Hepatocyte (in vitro differentiated cells): Measurements from ENCODE around the gene TYRP1. TPM values are rescaled to one million over a fixed set of nuclear protein-coding genes. Genes with fewer than 3 reads are reported as not detected.

Source experiments
- DNase-seq: peaks from one replicate; pipeline ENCODE4 v3.0.0-alpha.2; 2016; ENCODE audit warnings: low spot score
- H2AFZ ChIP-seq: fragments of 200-600 bp; sonication (generic); 2 replicates; pipeline ENCODE4 v1.6.0; 2016; ENCODE audit warnings: antibody characterized with exemption, mild to moderate bottlenecking
- H3K27ac ChIP-seq: fragments of 200-600 bp; sonication (generic); 2 replicates; pipeline ENCODE4 v1.5.1; 2016; ENCODE audit warnings: mild to moderate bottlenecking
- H3K27me3 ChIP-seq: fragments of 200-600 bp; sonication (generic); 2 replicates; pipeline ENCODE4 v1.6.1; 2016
- H3K36me3 ChIP-seq: fragments of 200-600 bp; sonication (generic); replicated peaks from 2 replicates; pipeline ENCODE4 v1.5.1; 2016; ENCODE audit warnings: low read depth; ENCODE audit not compliant: insufficient read depth
- H3K4me1 ChIP-seq: fragments of 200-600 bp; sonication (generic); 2 replicates; pipeline ENCODE4 v1.5.1; 2016; ENCODE audit warnings: mild to moderate bottlenecking, moderate library complexity; ENCODE audit not compliant: insufficient read depth
- H3K4me2 ChIP-seq: fragments of 200-600 bp; sonication (generic); 2 replicates; pipeline ENCODE4 v1.6.0; 2016
- H3K4me3 ChIP-seq: fragments of 200-600 bp; sonication (generic); 2 replicates; pipeline ENCODE4 v1.5.1; 2016; ENCODE audit warnings: mild to moderate bottlenecking
- H3K79me2 ChIP-seq: fragments of 200-600 bp; sonication (generic); 2 replicates; pipeline ENCODE4 v1.6.0; 2017; ENCODE audit warnings: mild to moderate bottlenecking
- H3K9me2 ChIP-seq: fragments of 200-600 bp; sonication (generic); replicated peaks from 2 replicates; pipeline ENCODE4 v1.6.0; 2017; ENCODE audit warnings: mild to moderate bottlenecking; ENCODE audit not compliant: insufficient read depth
- H3K9me3 ChIP-seq: fragments of 200-600 bp; sonication (generic); 2 replicates; pipeline ENCODE4 v1.5.1; 2016; ENCODE audit warnings: low read depth, mild to moderate bottlenecking
- H4K20me1 ChIP-seq: fragments of 200-600 bp; sonication (generic); 2 replicates; pipeline ENCODE4 v1.6.0; 2016; ENCODE audit warnings: mild to moderate bottlenecking; ENCODE audit not compliant: insufficient read depth, poor library complexity, severe bottlenecking
- CTCF ChIP-seq: fragments of 200-600 bp; sonication (generic); IDR thresholded peaks from 2 replicates; pipeline ENCODE4 v1.5.1; 2016; ENCODE audit warnings: antibody characterized with exemption, mild to moderate bottlenecking; ENCODE audit not compliant: poor library complexity
- EZH2 ChIP-seq: fragments of 200-600 bp; sonication (generic); IDR thresholded peaks from 2 replicates; pipeline ENCODE4 v1.6.1; 2016; ENCODE audit warnings: antibody characterized with exemption, mild to moderate bottlenecking, borderline replicate concordance
- EZH2phosphoT487 ChIP-seq: fragments of 200-600 bp; sonication (generic); IDR thresholded peaks from one replicate; pipeline ENCODE4 v1.6.1; 2018; ENCODE audit warnings: antibody characterized with exemption, mild to moderate bottlenecking, low read depth, moderate library complexity; ENCODE audit not compliant: unreplicated experiment, severe bottlenecking
- WGBS: methylation state at CpG from one replicate; pipeline ENCODE4 v1.1.6; 2016; ENCODE audit warnings: low lambda C conversion rate; ENCODE audit errors: missing lambda C conversion rate; 5-methylcytosine and 5-hydroxymethylcytosine counted together
- polyA plus RNA-seq: library from polyadenylated mRNA; unstranded; fragments of >200 nt; fragmentation: Nextera tagmentation; extraction: Ambion mirVana; gene quantifications from 2 replicates; pipeline ENCODE4 v1.2.1, GENCODE V29; 2016
- total RNA-seq: library from RNA; depleted of rRNA; stranded (reverse); fragments of >200 nt; gene quantifications from 2 replicates; pipeline ENCODE4 v1.2.3, GENCODE V29; 2014

The TYRP1 gene
- total and polyA plus RNA-seq, 2 experiments from 2014 or later: 6.4 to 8.6 TPM

GRCh38 chr9:12739014-12739652 lies 45.9 kb downstream of the TYRP1 start:
- H3K79me2 ChIP-seq: no peaks in the 10 kb centered on the region
- H3K27me3 ChIP-seq: no peaks in the 10 kb centered on the region
- no peak overlapping the region for H3K4me3 ChIP-seq
- no peak overlapping the region for H2AFZ ChIP-seq
- no peak overlapping the region for H3K4me2 ChIP-seq
- H3K4me1 ChIP-seq: no peaks in the 10 kb centered on the region
- TF ChIP-seq EZH2 (no peak), CTCF (no peak), EZH2phosphoT487 (no peak)
- H3K27ac ChIP-seq: no peak overlapping the region
- DNase-seq: no peak
- no peaks in the 10 kb centered on the region for H3K36me3 ChIP-seq
- H3K9me2 ChIP-seq: no peaks in the 10 kb centered on the region
- H4K20me1 ChIP-seq: no peaks in the 10 kb centered on the region
- no peaks in the 10 kb centered on the region for H3K9me3 ChIP-seq

GRCh38 chr9:12740845-12741244 lies 47.7 kb downstream of the TYRP1 start:
- Histone ChIP-seq H3K79me2 (no peaks in the 10 kb centered on the region), H3K4me1 (no peaks in the 10 kb centered on the region), H2AFZ (no peak overlapping the region), H3K36me3 (no peaks in the 10 kb centered on the region), H3K4me3 (no peak overlapping the region), H3K4me2 (no peak overlapping the region), H3K27ac (no peak overlapping the region), H3K9me3 (no peaks in the 10 kb centered on the region), H4K20me1 (no peaks in the 10 kb centered on the region), H3K9me2 (no peaks in the 10 kb centered on the region), H3K27me3 (no peaks in the 10 kb centered on the region)
- TF ChIP-seq EZH2: no peak
- no peak for TF ChIP-seq CTCF
- TF ChIP-seq EZH2phosphoT487: no peak
- DNase-seq: no peak
- WGBS: 55% methylated on average over 2 of the region's 2 CpGs

GRCh38 chr9:12748016-12748415 lies 54.8 kb downstream of the TYRP1 start:
- H3K9me3 ChIP-seq: no peaks in the 10 kb centered on the region
- 84% methylated on average over 1 of the region's 1 CpG for WGBS
- H3K4me2 ChIP-seq: no peak overlapping the region
- no peaks in the 10 kb centered on the region for H3K9me2 ChIP-seq
- H3K79me2 ChIP-seq: no peaks in the 10 kb centered on the region
- no peak for DNase-seq
- no peak overlapping the region for H3K27ac ChIP-seq
- H3K4me1 ChIP-seq: no peaks in the 10 kb centered on the region
- no peak overlapping the region for H2AFZ ChIP-seq
- H4K20me1 ChIP-seq: no peaks in the 10 kb centered on the region
- no peaks in the 10 kb centered on the region for H3K36me3 ChIP-seq
- no peak for TF ChIP-seq EZH2
- TF ChIP-seq CTCF: no peak
- no peak for TF ChIP-seq EZH2phosphoT487
- H3K27me3 ChIP-seq: no peaks in the 10 kb centered on the region
- H3K4me3 ChIP-seq: no peak overlapping the region

- no peak overlapping the region for H3K27ac ChIP-seq
- no peak for TF ChIP-seq CTCF
- no peak for TF ChIP-seq EZH2
- TF ChIP-seq EZH2phosphoT487: no peak
- no peak overlapping the region for H2AFZ ChIP-seq
- no peak for DNase-seq
- no peaks in the 10 kb centered on the region for H3K4me1 ChIP-seq
- H3K27me3 ChIP-seq: no peaks in the 10 kb centered on the region
- no peaks in the 10 kb centered on the region for H4K20me1 ChIP-seq
- H3K4me2 ChIP-seq: no peak overlapping the region
- H3K79me2 ChIP-seq: no peaks in the 10 kb centered on the region
- no peaks in the 10 kb centered on the region for H3K9me3 ChIP-seq
- no peaks in the 10 kb centered on the region for H3K9me2 ChIP-seq
- no peaks in the 10 kb centered on the region for H3K36me3 ChIP-seq
- no peak overlapping the region for H3K4me3 ChIP-seq
Observed at GRCh38 chr9:12748954-12749353, 55.8 kb downstream of the TYRP1 start.
